PFSK-1 (cell line): ENCODE data around the gene CREB3L4.

Source experiments
- FOXP2 ChIP-seq: optimal IDR thresholded peaks from 2 replicates; pipeline ENCODE3; 2011; ENCODE audit warnings: borderline replicate concordance, control low read depth, inconsistent platforms; ENCODE audit not compliant: insufficient read depth; ENCODE audit errors: extremely low read length, extremely low read depth
- POLR2AphosphoS5 ChIP-seq: IDR thresholded peaks from 2 replicates; pipeline ENCODE4 v1.6.1; 2012; ENCODE audit warnings: low read depth, mild to moderate bottlenecking, control low read depth, low read length, moderate library complexity
- REST ChIP-seq, 2 experiments: IDR thresholded peaks; 2 replicates each; pipeline versions ENCODE4 v1.6.1 to v1.8.0; 2011 to 2012; ENCODE audit warnings: low read depth in 2 of 2, low read length in 2 of 2, control low read depth in 1 of 2, inconsistent platforms in 1 of 2, mild to moderate bottlenecking in 1 of 2, moderate library complexity in 1 of 2; ENCODE audit not compliant: insufficient read depth in 1 of 2
- SIN3A ChIP-seq: IDR thresholded peaks from 2 replicates; pipeline ENCODE4 v1.6.1; 2012; ENCODE audit warnings: mild to moderate bottlenecking, low read length, moderate library complexity, borderline replicate concordance; ENCODE audit not compliant: insufficient read depth
- TAF1 ChIP-seq: IDR thresholded peaks from 2 replicates; pipeline ENCODE4 v1.6.1; 2012; ENCODE audit warnings: low read length, control low read depth, borderline replicate concordance; ENCODE audit not compliant: insufficient read depth

The CREB3L4 gene

GRCh38 chr1:153946622-153947241 lies 21.0 kb upstream of the CREB3L4 start, which contains the start of gene DENND4B:
Gene DENND4B (minus strand): TSS chr1:153946718. CDS start chr1:153944374, 2,344 bp downstream.
- TF ChIP-seq POLR2AphosphoS5: no peak; the same call in 1 of the 2 replicates
- peak; percentile 88; the same call in 1 of the 2 replicates for TF ChIP-seq SIN3A
- peak; percentile 88 for TF ChIP-seq TAF1
- peak; percentile 23 to 40; a peak in 1 of 4 replicates for TF ChIP-seq REST (IDR thresholded peaks at IDR 0.05; ENCODE audit: insufficient read depth in 1 of 2, low read depth in 2 of 2, low read length in 2 of 2)
- peak; percentile 70 for TF ChIP-seq FOXP2

- TF ChIP-seq FOXP2 (no peak), TAF1 (no peak), POLR2AphosphoS5 (no peak), SIN3A (no peak), REST (IDR thresholded peaks at IDR 0.05; ENCODE audit: insufficient read depth in 1 of 2, low read depth in 2 of 2, low read length in 2 of 2) (no peak)
Measured at GRCh38 chr1:153951183-153951582, 16.5 kb upstream of the CREB3L4 start.

- TF ChIP-seq SIN3A (no peak), TAF1 (no peak), REST (IDR thresholded peaks at IDR 0.05; ENCODE audit: insufficient read depth in 1 of 2, low read depth in 2 of 2, low read length in 2 of 2) (no peak), FOXP2 (no peak), POLR2AphosphoS5 (no peak)
Measured at GRCh38 chr1:153951801-153952200, 15.9 kb upstream of the CREB3L4 start.

- TF ChIP-seq POLR2AphosphoS5 (no peak), TAF1 (no peak)
Measured at GRCh38 chr1:153953859-153954365, 13.8 kb upstream of the CREB3L4 start.

GRCh38 chr1:153954826-153955225 lies 12.9 kb upstream of the CREB3L4 start:
- no peak for TF ChIP-seq TAF1
- TF ChIP-seq POLR2AphosphoS5: no peak
- TF ChIP-seq REST (IDR thresholded peaks at IDR 0.05; ENCODE audit: insufficient read depth in 1 of 2, low read depth in 2 of 2, low read length in 2 of 2): no peak
- no peak for TF ChIP-seq FOXP2
- TF ChIP-seq SIN3A: no peak
